GM18909 (cell line): ENCODE data around the gene PLAC9.

Source experiments
- ATAC-seq: cut with Tn5 transposase; IDR thresholded peaks from one replicate; pipeline ENCODE4 v1.9.1; 2021; ENCODE audit warnings: mild to moderate bottlenecking; ENCODE audit not compliant: unreplicated experiment, poor library complexity

The PLAC9 gene

DNA sequence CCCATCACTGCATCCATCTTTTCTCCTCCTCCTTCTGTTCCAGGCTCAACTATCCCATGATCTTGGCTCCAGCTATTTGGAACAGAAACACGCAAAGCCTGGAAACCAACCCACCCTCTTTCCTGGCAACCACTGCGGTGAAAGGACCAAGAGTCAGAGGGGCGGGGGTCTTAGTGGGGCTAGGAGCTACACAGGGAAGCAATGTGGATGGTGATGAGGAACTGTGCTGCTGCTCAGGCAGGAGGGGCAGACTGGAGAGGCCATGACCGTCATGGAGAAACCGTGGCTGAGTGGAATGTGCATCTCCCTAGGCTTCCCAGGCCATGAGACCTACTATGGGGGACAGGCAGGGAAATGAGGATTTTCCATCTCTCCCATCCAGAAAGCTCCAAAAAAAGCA lies 25.6 kb downstream of the PLAC9 start:
- no peak for ATAC-seq

DNA sequence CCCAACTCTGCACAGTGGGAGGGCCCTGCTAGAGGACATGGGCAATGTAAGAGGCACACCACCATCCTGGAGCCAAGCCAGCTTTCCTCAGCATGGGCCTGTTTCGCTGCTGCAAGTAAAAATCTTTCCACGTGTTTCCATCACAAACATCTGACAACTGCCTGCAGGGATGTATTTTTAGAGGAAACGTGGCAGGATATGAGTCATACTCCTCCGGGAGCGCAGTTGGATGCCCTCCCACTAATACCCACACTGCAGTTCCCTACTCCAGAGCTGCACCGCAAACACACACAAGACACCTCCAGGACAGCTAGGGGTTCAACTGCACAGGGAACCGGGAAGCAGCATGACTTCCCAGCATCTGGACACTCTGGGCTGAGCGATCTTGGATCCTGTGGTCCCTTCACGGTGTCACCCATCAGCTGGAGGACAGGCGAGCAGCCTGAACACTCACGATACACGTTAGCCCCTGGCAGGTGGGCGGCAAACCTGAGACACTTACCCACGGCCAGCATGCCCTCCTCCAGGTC lies 26.1 kb downstream of the PLAC9 start:
- no peak for ATAC-seq

DNA sequence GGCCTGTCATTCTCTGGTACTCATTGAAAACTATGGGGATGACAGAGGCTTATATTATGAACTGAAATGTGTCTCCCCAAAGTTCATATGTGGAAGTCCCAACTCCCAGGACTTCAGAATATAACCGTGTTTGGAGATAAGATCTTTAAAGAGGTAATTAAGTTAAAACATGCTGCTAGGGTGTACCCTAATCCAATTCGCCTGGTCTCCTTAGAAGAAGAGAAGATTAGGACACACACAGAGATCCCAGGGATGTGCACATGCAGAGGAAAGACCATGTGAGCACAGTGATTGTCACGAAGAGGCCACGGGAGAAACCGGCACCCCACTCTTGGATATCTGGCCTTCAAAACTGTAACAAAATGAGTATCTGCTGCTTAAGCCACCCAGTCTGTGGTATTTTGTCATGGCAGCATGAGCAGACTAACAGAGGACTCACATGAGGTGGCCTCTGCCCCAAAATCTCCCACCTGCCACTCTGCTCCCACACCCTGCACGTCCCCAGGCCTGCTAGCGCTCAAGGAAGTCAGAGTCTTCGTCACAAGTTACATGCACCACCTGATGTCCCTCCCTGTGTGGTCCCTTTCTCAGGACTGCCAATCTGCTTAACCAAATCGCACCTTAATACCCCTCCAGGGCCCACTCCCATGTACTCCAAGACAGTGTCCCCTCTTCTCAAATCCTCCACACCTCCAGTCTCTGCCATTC lies 26.8 kb downstream of the PLAC9 start:
- no peak for ATAC-seq

DNA sequence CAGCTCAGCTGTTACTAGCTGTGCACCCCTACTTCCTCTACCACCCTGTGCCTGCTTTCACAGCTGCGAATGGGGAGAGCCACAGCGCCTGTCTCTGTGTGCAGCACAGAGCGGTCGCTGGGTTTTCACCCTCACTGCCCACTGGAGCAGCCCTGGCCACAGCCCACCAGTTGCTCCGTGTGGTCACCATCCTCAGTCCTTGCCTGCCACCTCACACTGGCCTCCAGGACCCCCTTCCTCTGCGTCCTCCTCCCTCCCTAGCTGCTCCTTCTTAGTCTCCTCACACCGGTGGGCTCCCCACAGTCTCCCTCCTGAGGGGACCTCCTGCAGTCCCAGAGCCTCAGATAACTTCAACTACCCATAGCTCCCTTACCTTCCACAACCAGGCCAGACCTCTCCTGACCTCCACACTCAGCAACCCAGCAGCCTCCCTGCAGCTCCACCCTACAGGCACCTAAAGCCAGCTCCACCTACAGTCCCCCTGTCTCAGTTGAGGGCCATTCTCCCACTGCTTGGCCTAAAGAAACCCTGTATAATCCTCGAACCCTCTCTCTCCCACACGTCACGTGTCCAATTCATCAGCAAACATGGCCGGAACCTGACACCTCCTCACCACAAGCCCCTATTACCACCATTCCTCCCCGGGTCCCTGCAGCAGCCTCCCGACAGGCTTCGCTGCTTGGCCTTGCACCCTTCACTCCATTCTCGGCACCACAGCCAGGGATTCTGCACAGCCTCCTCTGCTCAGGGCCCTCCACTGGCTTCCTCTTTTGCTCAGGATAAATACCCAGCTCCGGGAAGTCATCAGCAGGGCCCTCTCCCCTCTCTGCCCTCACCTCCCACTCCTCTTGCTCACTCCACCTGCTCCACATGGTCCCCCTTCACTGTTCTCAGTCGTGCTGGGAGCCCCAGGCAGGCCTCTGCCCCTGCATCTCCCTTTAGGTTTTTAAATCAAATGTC lies 28.1 kb downstream of the PLAC9 start:
- ATAC-seq, result no peak

DNA sequence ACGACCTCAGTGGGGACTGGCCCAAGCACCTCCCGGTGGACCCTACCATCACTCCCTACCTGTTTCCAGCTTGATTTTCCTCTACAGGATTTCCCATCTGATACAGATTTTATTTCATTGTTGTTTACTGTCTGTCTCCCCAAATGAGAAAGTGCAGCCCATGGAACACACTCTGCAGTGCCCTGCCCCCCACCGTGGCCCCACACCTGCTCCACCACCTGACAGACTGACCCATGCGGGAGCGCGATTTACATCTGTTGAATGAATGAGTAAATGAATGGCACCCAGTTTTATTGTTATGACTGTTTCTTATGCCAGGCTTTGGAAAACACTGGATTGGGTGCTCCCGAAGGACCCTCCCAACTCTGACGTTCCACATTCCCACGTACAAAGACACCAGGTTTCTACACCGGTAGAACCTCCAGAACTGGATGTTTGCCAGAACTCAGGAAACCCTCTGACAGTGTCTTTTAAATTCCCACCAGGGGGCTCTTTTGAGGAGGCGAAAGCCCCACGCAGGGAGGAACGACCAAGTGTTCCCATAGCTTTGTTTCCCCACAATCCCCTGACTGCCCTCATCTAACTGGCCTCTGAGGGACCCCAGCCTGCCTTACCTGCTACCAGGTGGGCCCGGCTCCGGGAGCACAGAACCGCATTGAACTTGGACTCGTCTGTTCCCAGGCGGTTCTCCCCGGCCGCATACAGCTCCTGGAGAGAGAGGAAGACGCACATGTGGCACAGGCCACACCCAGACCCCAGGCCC lies 29.0 kb downstream of the PLAC9 start:
- no peak for ATAC-seq

DNA sequence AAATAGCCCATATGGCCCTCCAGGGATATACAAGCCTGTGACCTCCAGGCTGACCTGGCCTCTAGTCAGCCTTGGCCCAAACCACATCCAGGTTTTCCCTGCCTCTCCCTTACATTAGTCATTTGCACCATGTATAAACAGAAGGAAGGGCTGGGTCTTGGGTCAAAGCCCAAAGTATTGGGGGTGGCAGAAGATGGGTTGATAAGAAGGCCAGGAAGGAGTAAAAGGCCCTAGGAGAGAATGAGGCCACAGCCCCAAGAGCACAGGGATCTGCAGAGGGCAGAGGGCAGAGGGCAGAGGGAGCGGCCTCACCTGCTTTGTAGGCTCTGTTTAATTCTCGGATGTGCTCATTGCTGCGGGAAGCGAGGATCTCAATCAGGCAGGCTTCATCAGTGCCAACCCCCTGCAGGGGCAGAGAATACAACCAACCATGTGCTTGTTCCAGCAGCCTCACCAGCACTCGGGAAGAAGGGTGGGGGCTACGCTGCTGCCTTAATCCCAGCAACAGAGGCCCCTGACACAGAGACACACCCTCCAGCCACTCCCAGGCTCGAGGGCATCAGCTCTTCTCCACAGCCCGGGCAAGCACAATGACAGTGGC lies 31.3 kb downstream of the PLAC9 start:
- ATAC-seq, result no peak

DNA sequence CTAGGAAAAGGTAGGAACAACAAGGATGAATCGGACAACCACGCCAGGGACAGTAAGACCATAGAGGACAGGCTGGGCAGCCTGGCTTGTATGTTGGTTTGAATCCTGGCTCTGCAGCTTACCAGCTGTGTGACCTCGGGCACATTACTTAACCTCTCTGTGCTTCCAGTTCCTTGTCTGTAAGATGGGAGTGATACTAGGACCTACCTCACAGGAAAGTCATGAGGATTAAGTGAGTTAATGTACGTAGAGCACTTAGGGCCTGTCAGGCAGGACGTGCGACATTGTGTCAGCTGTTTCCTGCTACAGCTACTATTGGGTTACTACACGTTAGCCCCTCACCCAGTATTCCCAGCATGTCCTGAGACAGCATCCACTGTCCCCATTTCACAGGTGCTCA lies 32.1 kb downstream of the PLAC9 start:
- ATAC-seq, result no peak

DNA sequence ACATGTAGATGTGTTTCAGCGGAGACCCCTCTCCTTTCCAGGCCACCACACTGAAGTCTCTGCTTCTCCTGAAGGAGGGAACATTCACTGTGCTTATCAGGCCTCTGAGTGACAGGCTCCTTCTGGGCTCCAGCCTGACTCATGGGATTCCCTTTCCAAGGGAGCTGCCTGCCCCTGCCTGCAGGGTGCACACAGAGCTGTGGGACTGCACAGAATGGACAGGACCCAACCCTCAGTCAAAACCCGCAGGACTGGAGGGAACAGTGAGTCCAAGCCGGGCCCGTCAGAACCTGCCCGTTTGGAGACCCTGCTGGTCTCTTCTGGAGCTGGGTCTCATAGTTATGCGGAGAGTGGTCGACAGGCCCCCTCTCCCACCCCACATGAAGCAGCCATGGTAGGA lies 32.6 kb downstream of the PLAC9 start:
- no peak for ATAC-seq

DNA sequence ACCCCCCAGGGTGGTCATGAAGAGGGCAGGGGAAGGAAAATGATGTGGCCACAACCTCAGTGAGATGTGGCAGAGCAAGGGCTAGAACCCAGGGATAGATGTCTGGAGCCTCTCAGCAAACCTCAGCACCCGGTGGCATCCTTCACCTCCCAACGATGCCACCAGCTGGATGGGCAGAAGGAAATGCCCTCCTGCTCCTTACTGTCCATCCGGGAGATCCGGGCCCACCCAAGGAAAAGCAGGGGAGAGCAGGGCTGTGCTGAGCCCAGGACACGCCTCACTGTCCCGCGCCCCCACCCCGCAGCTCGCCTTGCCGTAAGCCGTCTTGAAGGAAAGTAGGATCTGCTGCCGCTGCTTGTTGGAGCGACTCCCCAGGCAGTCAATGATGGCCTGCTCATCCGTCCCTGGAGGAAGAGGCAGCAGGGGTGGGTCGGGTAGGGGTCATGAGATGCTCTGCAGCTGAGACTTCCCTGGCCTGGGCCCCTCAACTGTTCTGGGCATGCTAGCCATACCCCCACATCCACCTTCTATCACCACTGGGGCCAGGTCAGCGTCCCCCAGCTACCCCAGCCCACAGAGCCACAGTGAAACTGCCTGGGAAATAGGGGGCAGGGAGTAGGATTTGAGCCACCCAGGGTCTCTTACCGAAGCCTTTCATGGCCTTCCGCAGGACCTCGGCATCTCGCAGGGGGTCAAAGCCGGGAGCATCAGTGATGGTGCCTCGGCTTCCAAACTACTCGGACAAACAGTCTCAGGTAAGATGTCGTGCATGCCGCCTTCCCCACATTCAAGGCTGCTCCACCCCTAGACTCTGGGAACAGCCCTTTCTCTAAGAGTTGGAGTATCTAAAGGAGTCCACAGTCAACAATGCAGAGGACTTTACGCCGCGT lies 34.3 kb downstream of the PLAC9 start:
- ATAC-seq, result no peak

DNA sequence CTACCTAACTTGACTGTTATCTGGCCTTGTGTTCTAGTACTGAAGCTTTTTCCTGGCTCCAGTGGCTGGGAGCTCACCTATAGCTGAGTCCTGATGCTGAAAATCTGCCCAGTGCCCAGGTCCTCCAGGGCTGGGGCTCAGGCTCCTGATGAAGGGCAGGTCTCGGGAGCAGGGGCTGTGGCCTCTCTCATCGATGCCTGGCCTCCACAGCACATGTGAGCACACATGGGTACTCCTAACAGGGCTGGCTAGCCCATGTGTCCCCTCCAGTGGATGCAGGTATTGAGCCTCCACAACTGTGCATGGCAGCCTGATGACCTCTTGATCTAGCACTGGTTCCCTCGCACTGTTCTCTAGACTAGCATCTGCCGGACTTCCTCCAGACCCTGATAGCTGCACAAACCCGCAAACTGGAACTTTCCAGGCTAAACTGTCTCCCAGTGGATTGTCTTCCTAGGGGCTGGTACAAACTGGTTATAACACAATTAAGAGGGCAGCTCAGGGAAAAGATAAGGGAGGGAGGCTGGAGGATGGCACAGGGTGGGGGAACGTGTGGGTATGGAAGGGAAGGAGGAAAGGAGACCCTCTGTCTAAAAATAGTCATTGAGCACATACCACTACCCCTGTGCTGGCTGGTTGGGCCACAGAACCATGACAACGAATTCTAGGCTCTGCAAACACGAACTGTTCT lies 35.1 kb downstream of the PLAC9 start:
- ATAC-seq, result no peak

DNA sequence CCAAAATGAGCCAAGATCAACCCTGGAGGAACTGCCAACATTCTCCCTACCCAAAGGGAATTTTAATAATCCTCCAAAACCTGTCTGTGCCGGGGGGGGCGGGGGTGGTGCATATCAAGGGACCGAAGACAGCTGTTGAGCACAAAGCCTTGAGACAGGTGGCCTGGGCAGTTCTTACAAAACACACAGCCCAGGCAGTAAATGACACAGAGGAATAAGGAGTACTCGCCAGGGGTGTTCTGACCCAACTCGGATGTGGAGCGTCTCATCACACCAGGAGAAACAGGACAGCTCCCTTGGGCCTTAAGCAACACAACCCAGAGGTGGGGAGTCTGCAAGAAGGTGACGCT lies 35.6 kb downstream of the PLAC9 start:
- no peak for ATAC-seq

DNA sequence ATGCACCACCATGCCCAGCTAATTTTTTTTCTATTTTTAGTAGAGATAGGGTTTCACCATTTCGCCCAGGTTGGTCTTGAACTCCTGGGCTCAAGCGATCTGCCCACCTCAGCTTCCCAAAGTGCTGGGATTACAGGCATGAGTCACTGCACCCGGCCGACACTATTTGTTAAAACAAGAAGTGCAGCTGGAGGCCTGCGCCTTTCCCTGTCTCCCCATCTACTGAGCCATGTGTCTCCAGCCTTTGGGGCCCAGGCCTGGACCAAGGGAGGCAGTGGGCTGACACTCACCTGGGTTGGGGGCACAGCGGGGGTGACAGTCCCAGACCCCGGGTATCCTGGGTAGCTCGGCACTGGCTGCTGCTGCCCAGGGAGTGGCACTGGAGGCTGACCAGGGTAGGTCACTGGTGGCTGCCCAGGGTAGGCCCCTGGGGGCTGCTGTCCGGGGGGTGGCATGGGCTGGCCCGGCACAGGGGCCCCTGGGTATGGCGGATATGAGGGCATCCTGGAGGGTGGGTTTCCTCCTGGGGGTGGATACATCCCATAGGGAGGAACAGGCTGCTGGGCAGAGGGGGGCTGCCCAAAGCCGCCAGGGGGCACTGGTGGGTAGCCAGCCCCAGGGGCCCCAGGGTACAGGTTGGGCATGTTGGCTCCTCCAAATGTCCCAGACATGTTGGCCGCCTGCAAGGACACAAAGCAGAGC lies 36.3 kb downstream of the PLAC9 start:
- peak; percentile 38 for ATAC-seq

DNA sequence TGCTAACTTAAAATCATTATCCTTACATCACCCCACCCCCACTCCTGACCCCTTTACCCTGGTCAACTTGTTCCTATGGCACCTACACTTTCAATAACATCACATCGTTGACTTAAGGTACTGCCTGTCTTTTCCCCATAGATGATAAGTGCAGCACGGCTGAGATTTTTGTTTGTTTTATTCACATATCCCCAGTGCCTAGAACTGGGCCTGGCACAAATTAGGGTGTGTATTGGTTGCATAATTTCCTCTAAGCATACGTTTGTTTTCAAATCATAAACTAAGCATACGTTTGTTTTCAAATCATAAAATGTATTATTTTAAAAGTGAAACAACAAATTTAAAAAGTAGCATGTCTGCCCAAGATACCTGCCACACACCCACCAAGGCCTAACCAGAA lies 37.5 kb downstream of the PLAC9 start:
- no peak for ATAC-seq

DNA sequence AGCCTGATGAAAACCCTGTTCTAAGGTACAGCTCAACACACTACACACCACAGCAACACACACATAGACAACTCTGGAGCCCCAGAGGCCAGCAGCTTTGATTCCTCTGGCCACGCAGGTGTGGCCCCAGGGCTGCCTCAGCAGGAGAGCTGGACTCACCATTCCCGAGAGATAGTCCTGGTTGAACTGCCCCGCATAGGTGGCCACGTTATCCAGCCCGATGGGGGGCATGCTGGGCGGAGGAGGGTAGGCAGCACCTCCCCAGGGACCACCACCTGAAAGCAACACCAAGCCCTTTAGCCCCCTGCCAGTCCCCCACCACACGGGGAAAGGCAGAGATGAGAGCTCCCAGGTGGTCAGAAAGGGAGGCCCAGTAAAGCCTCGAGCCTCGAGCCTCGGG lies 38.1 kb downstream of the PLAC9 start:
- no peak for ATAC-seq

DNA sequence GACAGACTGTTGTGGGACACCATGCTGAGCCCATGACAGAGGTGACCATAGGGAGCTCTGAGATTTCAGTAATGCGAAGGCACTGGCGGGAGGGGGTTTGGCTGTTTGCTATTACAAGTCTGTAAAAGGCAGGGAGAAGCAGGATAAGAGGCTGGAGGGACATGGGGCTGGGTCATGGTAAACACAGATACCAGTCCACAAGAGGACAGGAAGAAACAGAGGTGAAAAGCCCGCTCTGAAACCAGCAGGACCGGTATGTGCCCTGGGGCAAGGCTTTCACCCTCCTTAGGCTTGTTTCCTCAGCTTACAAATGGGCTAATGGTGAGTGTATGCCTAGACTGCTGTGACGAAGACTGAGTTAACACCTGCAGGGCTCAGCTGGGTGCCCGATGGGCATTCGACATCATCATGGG lies 38.7 kb downstream of the PLAC9 start:
- no peak for ATAC-seq

DNA sequence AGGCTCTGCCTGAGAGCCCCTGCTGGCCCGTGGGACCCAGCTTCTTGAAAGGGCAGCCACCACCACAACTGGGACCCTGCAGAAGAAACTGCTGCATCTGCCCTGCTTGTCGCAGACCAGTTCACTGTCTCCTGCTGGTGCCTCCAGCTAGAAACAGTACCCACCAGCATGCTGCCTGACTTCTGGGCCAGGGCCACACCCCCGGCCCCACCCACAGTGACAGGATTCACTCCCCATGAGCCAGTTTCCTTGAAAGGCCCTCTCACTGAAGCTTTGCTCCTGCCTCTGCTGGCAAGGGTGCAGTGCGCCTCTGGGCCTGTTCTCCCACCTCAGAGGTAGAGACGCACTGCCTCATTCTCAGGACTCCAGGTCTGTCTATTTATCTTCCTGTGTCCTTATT lies 40.4 kb downstream of the PLAC9 start:
- no peak for ATAC-seq

DNA sequence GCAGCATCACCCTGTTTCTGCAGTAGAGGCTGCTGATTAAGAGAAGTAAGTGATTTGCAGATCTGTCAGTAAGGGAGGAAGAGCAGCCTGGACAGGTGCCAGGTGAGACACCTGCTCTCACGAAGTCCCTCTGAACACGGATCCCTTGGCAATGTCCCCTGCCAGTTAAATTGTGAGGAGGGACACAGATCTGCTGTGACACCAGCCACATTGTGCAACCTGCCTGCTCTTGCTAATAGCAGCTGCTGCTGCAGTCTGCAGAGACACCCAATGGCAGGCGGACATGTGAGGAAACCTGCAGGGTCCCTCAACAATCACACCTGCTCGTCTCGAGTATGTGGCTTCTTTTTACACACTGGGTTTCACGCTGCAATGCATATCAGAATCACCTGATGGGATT lies 40.9 kb downstream of the PLAC9 start:
- ATAC-seq, result no peak

DNA sequence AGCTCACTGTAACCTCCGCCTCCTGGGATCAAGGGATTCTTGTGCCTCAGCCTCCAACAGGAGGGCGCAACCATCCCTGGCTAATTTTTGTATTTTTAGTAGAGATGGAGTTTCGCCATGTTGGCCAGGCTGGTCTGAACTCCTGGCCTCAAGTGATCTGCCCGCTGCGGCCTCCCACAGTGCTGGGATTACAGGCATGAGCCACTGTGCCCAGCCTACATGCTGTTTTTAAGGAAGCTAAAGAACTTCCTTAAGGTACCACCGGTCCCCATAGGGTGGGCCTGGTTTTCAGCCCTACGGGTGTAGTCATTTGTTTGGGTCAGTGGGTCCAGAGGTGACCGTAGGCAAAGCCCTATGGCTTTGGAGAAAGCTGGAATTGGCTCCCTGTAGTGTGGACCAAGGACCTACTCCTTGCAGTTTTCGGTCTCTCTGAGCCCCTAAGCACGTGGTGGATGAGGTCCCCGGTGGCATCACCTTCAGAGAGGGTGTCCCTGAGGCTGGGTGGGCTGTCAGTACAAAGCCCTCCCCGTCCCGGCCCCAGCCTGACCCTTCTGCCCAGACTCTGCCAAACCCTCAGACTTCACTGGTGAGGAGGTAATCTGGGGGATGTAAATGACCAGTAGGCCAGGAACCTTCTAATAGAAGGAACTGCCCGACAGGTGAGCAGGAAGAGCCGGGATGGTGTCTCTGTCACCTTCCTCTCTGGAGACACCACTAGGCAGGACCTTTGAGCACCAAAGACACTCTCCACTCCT lies 42.3 kb downstream of the PLAC9 start:
- no peak for ATAC-seq
